GM19324 (cell line): ENCODE results near the gene THSD4.
"Not testable (repeated sequence)": the region's sequence is repeated elsewhere in the genome, so short reads cannot be mapped to it uniquely, and the experiment has no call there.

ENCODE experiments used
- ATAC-seq: cut with Tn5 transposase; IDR thresholded peaks from one replicate; pipeline ENCODE4 v1.9.1; 2021; ENCODE audit warnings: mild to moderate bottlenecking, moderate library complexity; ENCODE audit not compliant: unreplicated experiment, low FRiP score

The THSD4 gene

DNA sequence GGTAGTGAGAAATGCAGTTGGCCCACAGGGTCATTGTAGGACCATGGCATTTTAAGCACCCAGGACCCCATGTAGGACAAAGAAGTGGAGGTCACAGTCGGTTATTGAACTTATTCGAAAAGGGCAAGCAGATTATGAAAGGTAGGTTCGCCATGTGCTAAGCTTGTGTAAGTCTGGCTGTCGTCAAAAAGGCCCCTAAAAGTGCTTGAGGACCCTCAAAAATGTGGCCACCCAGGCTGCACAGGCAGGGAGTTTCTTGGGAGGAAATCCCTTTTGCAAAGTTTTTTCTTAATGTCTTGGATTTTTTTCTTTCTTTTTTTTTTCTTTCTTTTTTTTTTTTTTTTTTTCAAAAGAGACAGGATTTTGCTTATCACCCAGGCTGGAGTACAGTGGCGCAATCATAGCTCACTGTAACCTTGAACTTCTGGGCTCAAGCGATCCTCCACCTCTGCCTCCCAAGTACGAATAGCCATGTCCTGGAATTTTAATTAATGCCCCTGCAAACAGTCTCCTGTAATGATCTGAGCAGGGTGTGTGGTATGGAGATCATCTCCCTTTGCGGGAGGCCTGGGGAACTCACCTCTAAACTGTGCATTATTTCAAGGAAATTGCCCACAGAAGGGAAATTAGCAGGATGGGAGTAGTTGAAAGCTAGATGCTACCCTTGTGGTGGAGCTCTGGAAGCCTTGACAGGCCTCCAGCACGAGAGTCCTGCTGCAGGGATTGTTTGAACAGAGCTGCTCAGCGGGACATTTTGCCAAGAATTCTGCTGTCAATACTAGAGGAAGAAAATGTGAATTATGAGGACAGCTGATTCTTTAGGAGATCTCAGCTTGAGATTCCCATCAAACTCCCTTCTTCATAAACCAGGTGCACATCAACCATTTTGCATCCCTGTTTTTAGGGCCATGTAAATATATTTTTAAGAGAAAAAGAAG lies 28.4 kb downstream of the THSD4 start:
- no peak for ATAC-seq

DNA sequence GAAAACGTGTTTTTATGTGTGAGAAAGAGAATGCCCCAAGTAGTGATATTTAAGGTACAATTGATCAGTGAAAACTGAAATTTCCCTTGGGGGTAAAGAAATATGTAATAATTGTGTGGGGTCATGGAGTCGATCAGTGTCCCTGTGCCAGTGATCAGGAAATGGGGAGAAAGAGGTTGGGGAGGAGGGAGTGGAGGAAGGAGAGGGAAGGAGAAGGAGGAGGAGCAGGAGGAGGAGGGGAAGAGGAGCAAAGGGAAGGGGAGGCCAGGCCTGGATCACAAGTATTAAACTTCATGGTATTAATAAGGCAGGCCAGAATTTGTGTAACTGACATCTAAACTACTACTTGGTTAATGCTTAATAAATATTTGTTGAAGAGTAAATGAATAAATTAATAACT lies 30.4 kb downstream of the THSD4 start:
- no peak for ATAC-seq

DNA sequence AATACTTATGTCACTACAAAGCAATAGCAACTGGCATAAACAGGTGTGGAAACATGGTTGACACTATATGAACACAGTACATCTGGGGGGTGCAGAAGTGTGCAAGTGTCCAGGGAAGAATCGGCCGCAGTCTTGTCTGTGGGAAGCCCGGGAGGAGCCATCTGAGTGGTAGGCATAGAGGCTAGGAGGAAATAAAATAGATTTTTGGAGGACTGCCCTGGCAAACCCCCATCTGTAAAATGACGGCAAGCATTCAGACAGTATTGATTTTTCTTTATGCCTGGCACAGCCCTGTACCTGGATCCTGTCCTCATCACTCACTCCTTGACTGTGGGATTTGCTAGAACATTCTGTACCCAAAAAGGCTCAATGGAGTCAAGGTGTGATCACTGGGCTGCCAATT lies 31.3 kb downstream of the THSD4 start:
- ATAC-seq = no peak

DNA sequence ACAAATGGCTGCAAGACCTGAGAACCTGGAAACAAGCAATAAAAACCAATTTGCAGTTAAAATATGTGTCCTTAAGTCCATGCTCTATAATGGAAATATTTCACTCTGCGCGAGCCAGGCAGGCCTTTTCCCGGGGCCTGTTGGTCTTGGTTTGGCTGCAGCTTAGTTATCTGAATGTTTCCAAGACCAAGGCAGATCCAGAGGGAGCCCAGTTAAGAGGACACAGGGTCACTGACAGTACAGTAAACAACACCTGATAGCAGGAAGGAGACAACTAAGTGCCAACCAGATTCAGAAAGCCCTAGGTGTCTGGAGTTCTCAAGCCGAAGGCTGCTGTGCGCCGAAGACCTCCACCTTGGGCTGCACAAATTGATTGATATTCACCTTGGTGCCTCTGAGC lies 32.8 kb downstream of the THSD4 start:
- ATAC-seq = no peak

DNA sequence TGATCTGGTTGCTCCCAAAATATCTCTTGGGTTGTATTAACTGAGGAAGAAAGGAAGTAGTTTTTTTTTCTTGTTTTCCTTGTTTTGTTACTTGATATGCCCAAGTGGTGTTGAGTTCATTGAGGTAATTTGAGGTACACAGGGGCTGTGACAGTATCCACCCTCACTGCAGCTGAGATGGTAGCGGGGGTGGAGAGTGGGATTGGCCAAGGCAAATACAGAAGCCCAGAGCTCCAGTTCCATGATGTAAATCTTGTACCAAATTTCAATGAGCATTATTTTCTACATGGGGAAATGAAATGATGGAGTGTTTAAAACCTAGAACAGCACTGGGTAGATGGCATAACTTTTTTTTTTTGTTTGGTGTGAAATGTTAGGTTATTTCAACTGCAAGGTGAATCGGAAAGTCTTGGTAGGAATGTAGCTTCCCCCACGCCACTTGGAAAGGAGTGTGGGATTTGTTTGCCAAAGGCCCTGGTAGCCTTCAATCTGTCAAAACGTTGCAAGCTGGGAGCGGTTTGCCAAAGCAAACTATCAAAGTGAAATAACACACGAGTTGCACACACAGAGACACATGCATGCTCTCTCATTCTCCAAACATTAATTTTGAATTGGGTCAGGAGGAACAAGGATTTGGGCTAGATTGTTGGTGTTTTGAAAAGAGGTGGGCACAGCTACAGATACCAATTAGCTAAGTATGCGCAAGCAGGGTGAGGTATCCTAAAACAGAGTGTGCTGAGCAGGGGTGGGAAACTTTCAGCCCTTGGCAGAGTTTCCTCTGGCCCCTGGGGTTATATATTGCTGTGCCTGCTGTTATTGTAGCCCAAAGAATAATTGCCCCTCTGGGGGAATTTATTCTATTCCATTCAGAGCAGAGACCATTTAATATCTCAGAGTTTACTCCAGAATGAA lies 34.6 kb downstream of the THSD4 start:
- no peak for ATAC-seq

DNA sequence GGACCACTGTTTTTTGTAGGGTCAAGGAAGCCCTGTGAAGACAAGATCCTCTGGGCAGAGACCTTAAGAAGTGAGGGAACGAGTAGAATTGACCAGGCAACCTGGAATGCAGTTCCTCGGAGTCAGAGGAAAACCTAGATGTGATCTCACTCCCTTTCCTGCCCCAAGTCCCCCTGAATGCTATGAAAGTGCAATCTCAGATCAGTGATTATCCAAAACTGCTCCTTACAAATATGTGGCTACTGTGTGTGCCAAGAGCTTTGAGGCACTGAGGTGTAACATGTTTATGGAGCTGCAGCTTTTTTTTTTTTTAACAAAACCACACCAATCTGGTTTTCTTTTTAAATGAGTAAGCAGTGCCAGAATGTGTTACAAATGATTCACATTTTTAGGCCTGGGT lies 35.8 kb downstream of the THSD4 start:
- ATAC-seq = no peak

DNA sequence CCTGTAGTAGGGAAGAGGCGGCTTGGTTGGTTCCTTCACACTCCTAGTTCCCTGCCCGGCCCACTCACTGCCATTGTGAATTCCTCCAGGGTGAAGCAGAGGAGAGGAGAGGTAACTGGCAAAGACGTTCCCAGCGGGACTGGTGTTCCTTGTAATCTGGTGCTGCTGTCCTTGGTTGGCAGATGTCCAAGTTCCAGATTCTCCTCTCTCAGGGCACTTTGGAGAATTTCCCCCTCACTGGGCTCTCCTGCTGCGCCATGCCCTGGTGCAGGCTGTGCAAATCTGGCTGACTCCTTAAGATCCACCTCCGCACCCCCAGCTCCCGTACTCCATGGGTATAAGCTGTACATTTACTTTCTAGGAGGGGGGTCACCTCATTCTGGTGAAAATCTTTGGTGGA lies 37.3 kb downstream of the THSD4 start:
- ATAC-seq = no peak

DNA sequence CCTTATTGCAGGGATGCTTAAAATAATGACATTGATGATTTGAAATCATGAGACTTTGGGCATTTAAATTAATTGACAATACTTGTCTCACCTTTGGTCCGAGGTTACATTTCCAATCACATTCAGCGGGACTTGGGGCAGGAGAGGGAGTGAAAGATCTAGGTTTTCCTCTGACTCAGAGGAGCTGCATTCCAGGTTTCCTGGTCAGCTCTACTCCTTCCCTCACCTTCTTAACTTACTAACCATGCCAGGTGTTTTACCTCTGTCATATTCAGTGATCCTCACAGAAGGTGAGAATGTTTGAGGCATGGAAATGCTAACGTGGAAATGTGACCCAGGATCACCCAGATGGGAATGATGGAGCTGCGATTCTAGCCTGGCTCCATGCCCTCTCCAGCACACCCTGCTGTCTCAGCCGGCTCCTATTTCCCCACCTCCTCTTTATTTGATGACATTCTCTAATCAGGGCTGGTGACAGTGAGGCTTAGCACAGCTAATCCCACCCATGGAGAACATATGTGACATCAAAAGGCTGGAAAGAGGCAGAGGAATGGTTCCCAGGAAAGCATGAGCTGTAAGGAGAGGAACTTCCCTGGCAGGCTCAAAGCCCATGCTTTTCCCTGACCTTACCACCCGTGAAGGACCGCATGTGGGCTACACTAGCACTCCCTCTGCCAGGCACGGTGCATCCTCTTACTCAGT lies 38.7 kb downstream of the THSD4 start:
- ATAC-seq = no peak

DNA sequence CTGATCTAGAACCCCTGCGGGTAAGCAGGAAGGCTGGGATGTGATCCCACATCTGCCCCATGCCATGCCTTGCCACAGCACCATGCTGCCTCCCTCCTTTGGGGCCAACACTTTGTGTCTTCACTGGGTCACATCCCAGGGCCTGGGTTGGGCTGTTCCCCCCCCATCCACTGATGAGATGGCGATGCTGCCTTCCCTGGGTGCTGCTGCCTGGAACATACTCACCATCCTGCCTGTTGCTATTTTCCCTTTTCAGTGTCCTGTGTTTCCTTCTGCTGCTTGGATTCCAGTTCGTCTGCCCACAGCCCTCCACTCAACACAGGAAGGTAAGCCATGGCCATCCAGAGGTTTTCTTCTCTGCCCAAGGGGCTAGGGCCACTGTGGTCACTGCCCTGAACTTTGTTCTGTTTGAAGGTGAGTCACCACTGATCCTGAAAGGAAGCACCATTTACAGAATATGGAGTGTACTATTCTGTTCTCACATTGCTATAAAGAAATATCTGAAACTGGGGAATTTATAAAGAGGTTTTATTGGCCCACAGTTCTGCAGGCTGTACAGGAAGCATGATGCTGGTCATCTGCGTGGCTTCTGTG lies 39.4 kb downstream of the THSD4 start:
- ATAC-seq = no peak

DNA sequence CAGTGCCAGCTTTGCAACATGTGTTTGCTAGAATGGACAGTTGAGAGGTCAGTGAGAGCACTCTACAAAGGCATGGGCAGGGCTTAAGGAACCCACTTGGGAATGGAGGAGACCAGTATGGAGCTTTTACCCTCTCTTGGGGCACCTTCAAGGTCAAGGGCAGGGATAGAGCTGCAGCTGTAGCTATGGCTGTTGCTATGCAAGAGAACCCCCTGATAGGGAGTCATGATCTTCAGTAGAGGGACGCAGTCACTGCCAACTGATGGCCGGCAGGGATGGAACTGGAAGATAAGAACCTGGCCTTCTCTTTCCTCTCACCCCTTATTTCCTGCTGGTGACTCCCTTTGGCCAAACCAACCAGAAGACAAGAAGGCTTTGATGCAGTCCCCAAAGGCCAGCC lies 40.3 kb downstream of the THSD4 start:
- no peak for ATAC-seq

DNA sequence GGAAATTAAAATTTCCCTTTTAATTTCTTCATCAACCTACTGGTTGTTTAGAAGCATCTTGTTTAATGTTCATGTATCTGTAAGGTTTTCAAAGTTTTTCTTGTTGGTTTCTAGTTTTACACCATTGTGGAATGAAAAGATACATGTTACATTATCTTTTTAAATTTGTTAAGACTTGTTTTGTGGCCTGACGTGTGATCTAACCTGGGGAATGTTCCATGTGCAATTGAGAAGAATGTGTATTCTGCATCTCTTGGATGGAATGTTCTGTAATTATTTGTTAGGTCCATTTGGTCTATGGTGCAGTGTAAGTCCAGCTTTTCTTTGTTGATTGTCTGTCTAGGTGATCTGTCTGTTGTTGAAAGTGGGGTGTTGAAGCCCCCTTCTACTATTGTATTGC lies 45.7 kb downstream of the THSD4 start:
- ATAC-seq = no peak

DNA sequence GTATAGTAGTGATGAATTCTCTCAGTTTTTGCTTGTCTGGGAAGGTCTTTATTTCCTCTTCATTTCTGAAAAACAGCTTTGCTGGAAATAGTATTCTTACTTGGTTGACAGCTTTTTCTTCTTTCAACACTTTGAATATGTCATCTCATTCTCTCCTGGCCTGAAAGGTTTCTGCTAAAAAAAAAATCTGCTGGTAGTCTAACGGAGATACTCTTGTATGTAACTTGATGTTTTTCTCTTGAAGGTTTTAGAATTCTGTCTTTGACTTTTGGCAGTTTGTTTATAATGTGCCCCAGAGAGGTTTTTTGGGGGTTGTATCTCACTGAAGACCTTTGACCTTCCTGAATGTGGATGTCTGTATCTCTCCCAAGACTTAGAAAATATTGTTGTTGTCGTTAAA lies 47.0 kb downstream of the THSD4 start:
- no peak for ATAC-seq

DNA sequence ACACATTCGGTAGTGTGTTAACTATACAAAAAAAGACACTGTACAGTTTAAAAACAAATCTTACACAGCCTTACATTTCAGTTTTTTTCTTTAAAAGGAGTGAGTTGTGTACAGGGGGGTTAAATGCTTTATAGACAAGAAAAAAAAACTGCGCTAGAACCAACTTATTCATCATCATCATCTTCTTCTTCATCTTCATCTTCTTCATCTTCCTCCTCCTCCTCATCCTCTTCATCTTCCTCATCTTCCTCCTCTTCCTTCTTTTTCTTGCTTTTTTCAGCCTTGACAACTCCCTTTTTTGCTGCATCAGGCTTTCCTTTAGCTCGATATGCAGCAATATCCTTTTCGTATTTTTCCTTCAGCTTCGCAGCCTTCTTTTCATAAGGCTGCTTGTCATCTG lies 49.3 kb downstream of the THSD4 start:
- ATAC-seq = not testable (repeated sequence)

DNA sequence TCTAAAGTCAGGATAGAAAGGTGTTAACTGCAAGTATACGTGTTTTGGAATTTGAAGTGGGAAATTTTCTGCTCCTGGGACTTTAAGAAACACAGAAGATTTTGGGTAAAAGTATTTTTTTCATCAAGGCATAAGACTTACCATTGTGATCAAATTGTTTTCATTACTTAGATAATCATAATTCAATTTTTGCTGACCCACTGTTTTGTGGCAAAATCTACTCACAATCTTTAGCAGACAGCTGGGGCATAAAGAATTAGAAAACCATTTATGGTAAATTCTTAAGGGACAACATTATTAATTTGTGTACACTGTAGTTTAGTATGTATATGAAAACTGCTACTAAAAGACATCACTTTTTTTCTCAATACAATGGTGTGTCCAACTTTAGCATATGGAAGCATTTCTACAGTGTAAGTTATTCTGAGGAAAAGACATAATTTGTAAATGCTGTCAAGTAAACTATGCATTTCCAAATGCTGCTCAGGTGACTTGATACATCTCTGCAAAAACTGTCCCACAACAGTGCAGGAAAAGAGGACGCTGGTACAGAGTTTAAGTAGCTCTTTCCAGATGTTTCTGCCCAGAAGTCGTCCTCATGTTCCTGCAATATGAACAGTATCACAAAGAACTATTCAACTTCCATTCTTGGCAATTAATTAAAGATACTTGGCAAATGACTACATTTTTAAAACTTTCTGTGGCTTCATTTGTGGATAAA lies 52.3 kb downstream of the THSD4 start:
- no peak for ATAC-seq

DNA sequence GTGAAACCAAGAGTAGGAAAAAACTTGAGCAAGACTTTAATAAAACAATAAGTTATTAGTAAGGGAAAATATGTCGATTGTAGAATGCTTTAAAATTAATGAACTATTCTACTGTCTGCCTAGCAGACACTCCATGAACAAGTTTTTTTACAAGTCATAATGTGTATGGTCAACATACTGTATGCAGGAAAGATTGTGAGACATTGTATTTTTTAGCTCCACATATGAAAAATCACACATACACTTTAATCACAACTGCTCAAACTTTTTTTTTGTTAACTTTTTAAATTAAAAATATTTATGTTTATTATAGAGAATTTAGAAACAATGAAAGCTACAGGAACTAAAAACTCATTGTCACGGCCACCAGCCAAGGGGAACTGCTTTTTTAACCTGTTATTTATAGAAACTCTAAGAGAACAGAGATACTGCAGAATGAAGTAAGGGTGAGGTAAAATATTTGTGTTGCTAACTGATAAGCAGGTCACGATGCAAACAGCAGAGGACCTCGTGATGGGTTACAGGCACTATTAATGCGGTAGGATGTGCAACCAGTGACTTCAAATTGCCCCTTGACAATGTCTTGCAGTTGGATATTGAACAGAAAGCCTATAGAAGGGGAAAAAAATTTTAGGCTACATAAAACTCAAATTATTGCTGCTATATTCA lies 53.0 kb downstream of the THSD4 start:
- no peak for ATAC-seq

DNA sequence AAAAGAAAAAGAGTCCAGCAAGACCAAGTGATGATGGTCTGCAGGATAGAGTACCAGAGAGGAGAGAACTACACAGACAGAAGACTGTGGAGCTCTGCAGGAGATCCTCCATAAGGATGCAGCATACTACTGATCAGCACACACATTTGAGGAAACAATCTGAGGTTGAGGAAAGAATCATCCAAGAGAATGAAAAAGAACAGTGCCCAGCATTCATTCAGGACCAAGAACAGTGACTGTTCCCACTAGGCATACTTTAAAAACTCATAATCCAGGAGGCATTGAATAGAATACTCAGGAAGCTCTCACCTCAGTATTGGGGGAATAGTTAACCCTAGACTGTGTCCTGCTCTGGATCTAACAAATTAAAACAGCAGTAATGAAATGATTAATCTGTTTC lies 54.9 kb downstream of the THSD4 start:
- ATAC-seq = no peak

DNA sequence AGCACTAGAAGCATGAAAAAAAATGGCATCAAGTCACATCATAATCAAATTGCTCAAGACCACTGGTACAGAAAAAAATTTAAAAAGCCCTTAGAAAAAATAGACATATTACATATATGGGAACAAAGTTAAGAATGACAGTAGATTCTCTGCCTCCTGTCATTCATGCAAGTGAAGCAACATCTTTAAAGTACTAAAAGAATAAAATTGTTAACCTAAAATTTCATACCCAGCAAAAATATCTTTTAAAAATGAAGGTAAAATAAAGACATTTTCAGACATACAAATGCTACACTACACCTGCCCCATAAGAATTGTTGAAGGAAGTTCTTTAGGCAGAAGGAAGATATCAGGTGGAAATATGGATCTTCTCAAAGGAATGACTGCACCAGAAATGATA lies 55.9 kb downstream of the THSD4 start:
- no peak for ATAC-seq

DNA sequence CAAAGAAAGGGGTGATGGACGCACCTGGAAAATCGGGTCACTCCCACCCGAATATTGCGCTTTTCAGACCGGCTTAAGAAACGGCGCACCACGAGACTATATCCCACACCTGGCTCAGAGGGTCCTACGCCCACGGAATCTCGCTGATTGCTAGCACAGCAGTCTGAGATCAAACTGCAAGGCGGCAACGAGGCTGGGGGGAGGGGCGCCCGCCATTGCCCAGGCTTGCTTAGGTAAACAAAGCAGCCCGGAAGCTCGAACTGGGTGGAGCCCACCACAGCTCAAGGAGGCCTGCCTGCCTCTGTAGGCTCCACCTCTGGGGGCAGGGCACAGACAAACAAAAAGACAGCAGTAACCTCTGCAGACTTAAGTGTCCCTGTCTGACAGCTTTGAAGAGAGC lies 59.1 kb downstream of the THSD4 start:
- not testable (repeated sequence) for ATAC-seq
